Karpas-422 (cell line): ENCODE data around the gene PRKD2. TPM values are rescaled to one million over a fixed set of nuclear protein-coding genes. Genes with fewer than 3 reads are reported as not detected.
"Not testable (repeated sequence)": the region's sequence is repeated elsewhere in the genome, so short reads cannot be mapped to it uniquely, and the experiment has no call there.

Experiments used
- DNase-seq: peaks from one replicate; pipeline ENCODE4 v3.0.0-alpha.2; 2015
- H2AFZ ChIP-seq: fragments of 200-600 bp; sonication (generic); 2 replicates; pipeline ENCODE4 v1.6.1; 2014; ENCODE audit warnings: antibody characterized with exemption, low read length, mixed read lengths
- H3K27ac ChIP-seq: fragments of 200-600 bp; sonication (generic); 2 replicates; pipeline ENCODE4 v1.5.1; 2014; ENCODE audit warnings: mild to moderate bottlenecking, low read length, moderate library complexity
- H3K27me3 ChIP-seq: fragments of 200-600 bp; sonication (generic); 2 replicates; pipeline ENCODE4 v1.6.1; 2014; ENCODE audit warnings: low read length, mixed read lengths
- H3K36me3 ChIP-seq: fragments of 200-600 bp; sonication (generic); 2 replicates; pipeline ENCODE4 v1.6.1; 2014; ENCODE audit warnings: low read length, mixed read lengths; ENCODE audit not compliant: insufficient read depth
- H3K4me1 ChIP-seq: fragments of 200-600 bp; sonication (generic); 2 replicates; pipeline ENCODE4 v1.6.1; 2014; ENCODE audit warnings: mild to moderate bottlenecking, low read length, mixed read lengths
- H3K4me2 ChIP-seq: fragments of 200-600 bp; sonication (generic); 2 replicates; pipeline ENCODE4 v1.6.1; 2014; ENCODE audit warnings: low read length, low read depth, mild to moderate bottlenecking; ENCODE audit not compliant: poor library complexity, severe bottlenecking
- H3K4me3 ChIP-seq: fragments of 200-600 bp; sonication (generic); 2 replicates; pipeline ENCODE4 v1.5.1; 2014; ENCODE audit warnings: mild to moderate bottlenecking, antibody characterized with exemption, low read length, mixed read lengths
- H3K79me2 ChIP-seq: fragments of 200-600 bp; sonication (generic); 2 replicates; pipeline ENCODE4 v1.6.1; 2014; ENCODE audit warnings: mild to moderate bottlenecking, low read length, mixed read lengths
- H3K9ac ChIP-seq: fragments of 200-600 bp; sonication (generic); 2 replicates; pipeline ENCODE4 v1.6.0; 2014; ENCODE audit warnings: low read length
- H3K9me2 ChIP-seq: fragments of 200-600 bp; sonication (generic), shearing (Covaris generic); replicated peaks from 2 replicates; pipeline ENCODE4 v1.6.0; 2014; ENCODE audit warnings: mild to moderate bottlenecking, low read length, moderate library complexity; ENCODE audit not compliant: insufficient read depth
- H3K9me3 ChIP-seq: fragments of 300-700, 200-600 bp; sonication (generic); 2 replicates; pipeline ENCODE4 v1.6.1; 2014; ENCODE audit warnings: low read length, mixed read lengths
- H4K20me1 ChIP-seq: fragments of 200-600 bp; sonication (generic); 2 replicates; pipeline ENCODE4 v1.6.1; 2014; ENCODE audit warnings: mild to moderate bottlenecking, antibody characterized with exemption, low read length, low read depth; ENCODE audit not compliant: insufficient read depth
- total RNA-seq: library from RNA; depleted of rRNA; stranded (reverse); fragments of >200 nt; shearing (Covaris generic); gene quantifications from 2 replicates; pipeline ENCODE4 v1.2.3, GENCODE V29; 2014; ENCODE audit warnings: low replicate concordance; rRNA removed

PRKD2 gene
- total RNA-seq: 20.0 and 34.6 TPM in 2 replicates

- Histone ChIP-seq H3K27me3 (no peaks in the 10 kb centered on the region), H4K20me1 (no peaks in the 10 kb centered on the region), H3K27ac (peak within 1 kb of the TSS; percentile 84), H3K4me3 (peak within 1 kb of the TSS; percentile 75), H3K9me2 (no peaks in the 10 kb centered on the region), H3K79me2 (peaks cover 33% of the 10 kb centered on the region), H2AFZ (no peak within 1 kb of the TSS), H3K4me2 (peak within 1 kb of the TSS; percentile 99), H3K36me3 (no peaks in the 10 kb centered on the region), H3K4me1 (peaks cover 73% of the 10 kb centered on the region), H3K9ac (peak within 1 kb of the TSS; percentile 94), H3K9me3 (no peaks in the 10 kb centered on the region)
- peak; percentile 95 for DNase-seq
These were observed at the start of gene PRKD2 for GRCh38 chr19:46717034-46717715. Gene PRKD2 (minus strand): TSS chr19:46717114. CDS start chr19:46716370, 744 bp downstream.

GRCh38 chr19:46764817-46765291 lies 47.9 kb upstream of the PRKD2 start:
- H3K36me3 ChIP-seq: no peaks in the 10 kb centered on the region
- no peak overlapping the region for H3K9ac ChIP-seq
- no peaks in the 10 kb centered on the region for H3K9me2 ChIP-seq
- no peak overlapping the region for H3K4me2 ChIP-seq
- no peak overlapping the region for H3K4me3 ChIP-seq
- H3K4me1 ChIP-seq: no peaks in the 10 kb centered on the region
- H2AFZ ChIP-seq: no peak overlapping the region
- H4K20me1 ChIP-seq: no peaks in the 10 kb centered on the region
- no peaks in the 10 kb centered on the region for H3K79me2 ChIP-seq
- H3K9me3 ChIP-seq: no peaks in the 10 kb centered on the region
- no peak for DNase-seq
- no peak overlapping the region for H3K27ac ChIP-seq
- no peaks in the 10 kb centered on the region for H3K27me3 ChIP-seq

- Histone ChIP-seq H2AFZ (no peak overlapping the region), H3K27ac (no peak overlapping the region), H3K79me2 (no peaks in the 10 kb centered on the region), H3K9me2 (no peaks in the 10 kb centered on the region), H4K20me1 (no peaks in the 10 kb centered on the region), H3K4me2 (no peak overlapping the region), H3K4me3 (no peak overlapping the region), H3K27me3 (no peaks in the 10 kb centered on the region), H3K4me1 (no peaks in the 10 kb centered on the region), H3K9ac (no peak overlapping the region), H3K9me3 (no peaks in the 10 kb centered on the region), H3K36me3 (no peaks in the 10 kb centered on the region)
- DNase-seq: no peak
These were observed 45.5 kb upstream of the PRKD2 start for GRCh38 chr19:46762245-46762890.

- no peaks in the 10 kb centered on the region for H3K4me1 ChIP-seq
- no peak overlapping the region for H2AFZ ChIP-seq
- H3K9me2 ChIP-seq: no peaks in the 10 kb centered on the region
- H3K27ac ChIP-seq: no peak overlapping the region
- no peaks in the 10 kb centered on the region for H3K9me3 ChIP-seq
- no peak overlapping the region for H3K4me2 ChIP-seq
- H3K4me3 ChIP-seq: no peak overlapping the region
- H3K27me3 ChIP-seq: no peaks in the 10 kb centered on the region
- H3K36me3 ChIP-seq: no peaks in the 10 kb centered on the region
- no peak for DNase-seq
- no peaks in the 10 kb centered on the region for H3K79me2 ChIP-seq
- H4K20me1 ChIP-seq: no peaks in the 10 kb centered on the region
- H3K9ac ChIP-seq: no peak overlapping the region
These were observed 44.5 kb upstream of the PRKD2 start for GRCh38 chr19:46761418-46761831.

- not testable (repeated sequence) for H3K9me2 ChIP-seq, H4K20me1 ChIP-seq, H3K36me3 ChIP-seq, H3K9me3 ChIP-seq, H3K4me1 ChIP-seq, H3K27me3 ChIP-seq, H3K9ac ChIP-seq, H3K79me2 ChIP-seq, H3K4me3 ChIP-seq, H3K4me2 ChIP-seq, H3K27ac ChIP-seq, DNase-seq, H2AFZ ChIP-seq
These were observed 44.0 kb upstream of the PRKD2 start for GRCh38 chr19:46760897-46761296.

GRCh38 chr19:46760363-46760762 lies 43.4 kb upstream of the PRKD2 start:
- no peaks in the 10 kb centered on the region for H4K20me1 ChIP-seq
- no peaks in the 10 kb centered on the region for H3K36me3 ChIP-seq
- H3K79me2 ChIP-seq: no peaks in the 10 kb centered on the region
- H3K27ac ChIP-seq: no peak overlapping the region
- H3K4me2 ChIP-seq: no peak overlapping the region
- H3K27me3 ChIP-seq: no peaks in the 10 kb centered on the region
- H3K4me3 ChIP-seq: no peak overlapping the region
- no peak for DNase-seq
- H3K9me3 ChIP-seq: no peaks in the 10 kb centered on the region
- no peaks in the 10 kb centered on the region for H3K9me2 ChIP-seq
- H3K4me1 ChIP-seq: no peaks in the 10 kb centered on the region
- no peak overlapping the region for H2AFZ ChIP-seq
- H3K9ac ChIP-seq: no peak overlapping the region

- Histone ChIP-seq H3K9me3 (no peaks in the 10 kb centered on the region), H2AFZ (no peak overlapping the region), H3K79me2 (no peaks in the 10 kb centered on the region), H3K36me3 (no peaks in the 10 kb centered on the region), H3K9me2 (no peaks in the 10 kb centered on the region), H3K4me2 (no peak overlapping the region), H3K9ac (no peak overlapping the region), H3K27me3 (no peaks in the 10 kb centered on the region), H4K20me1 (no peaks in the 10 kb centered on the region), H3K27ac (no peak overlapping the region), H3K4me1 (no peaks in the 10 kb centered on the region), H3K4me3 (no peak overlapping the region)
- no peak for DNase-seq
These were observed 43.0 kb upstream of the PRKD2 start for GRCh38 chr19:46759817-46760333.

GRCh38 chr19:46759206-46759605 lies 42.3 kb upstream of the PRKD2 start:
- H3K27me3 ChIP-seq: no peaks in the 10 kb centered on the region
- H3K27ac ChIP-seq: no peak overlapping the region
- no peak overlapping the region for H3K9ac ChIP-seq
- H3K4me1 ChIP-seq: no peaks in the 10 kb centered on the region
- no peak for DNase-seq
- H3K9me2 ChIP-seq: no peaks in the 10 kb centered on the region
- no peak overlapping the region for H3K4me3 ChIP-seq
- no peaks in the 10 kb centered on the region for H3K36me3 ChIP-seq
- H3K9me3 ChIP-seq: no peaks in the 10 kb centered on the region
- H2AFZ ChIP-seq: no peak overlapping the region
- H3K79me2 ChIP-seq: no peaks in the 10 kb centered on the region
- no peaks in the 10 kb centered on the region for H4K20me1 ChIP-seq
- H3K4me2 ChIP-seq: no peak overlapping the region
